CD4-positive, alpha-beta T cell treated with Interleukin-6 at 100 ng/mL for 8 hours (primary cell): ENCODE measurements around the gene TMEM185B.
"Not testable (repeated sequence)": the region's sequence is repeated elsewhere in the genome, so short reads cannot be mapped to it uniquely, and the experiment has no call there.

Source experiments
- DNase-seq: peaks from one replicate; pipeline ENCODE4 v3.0.0-alpha.2; 2020; ENCODE audit warnings: mixed read lengths, low spot score

TMEM185B gene

DNA sequence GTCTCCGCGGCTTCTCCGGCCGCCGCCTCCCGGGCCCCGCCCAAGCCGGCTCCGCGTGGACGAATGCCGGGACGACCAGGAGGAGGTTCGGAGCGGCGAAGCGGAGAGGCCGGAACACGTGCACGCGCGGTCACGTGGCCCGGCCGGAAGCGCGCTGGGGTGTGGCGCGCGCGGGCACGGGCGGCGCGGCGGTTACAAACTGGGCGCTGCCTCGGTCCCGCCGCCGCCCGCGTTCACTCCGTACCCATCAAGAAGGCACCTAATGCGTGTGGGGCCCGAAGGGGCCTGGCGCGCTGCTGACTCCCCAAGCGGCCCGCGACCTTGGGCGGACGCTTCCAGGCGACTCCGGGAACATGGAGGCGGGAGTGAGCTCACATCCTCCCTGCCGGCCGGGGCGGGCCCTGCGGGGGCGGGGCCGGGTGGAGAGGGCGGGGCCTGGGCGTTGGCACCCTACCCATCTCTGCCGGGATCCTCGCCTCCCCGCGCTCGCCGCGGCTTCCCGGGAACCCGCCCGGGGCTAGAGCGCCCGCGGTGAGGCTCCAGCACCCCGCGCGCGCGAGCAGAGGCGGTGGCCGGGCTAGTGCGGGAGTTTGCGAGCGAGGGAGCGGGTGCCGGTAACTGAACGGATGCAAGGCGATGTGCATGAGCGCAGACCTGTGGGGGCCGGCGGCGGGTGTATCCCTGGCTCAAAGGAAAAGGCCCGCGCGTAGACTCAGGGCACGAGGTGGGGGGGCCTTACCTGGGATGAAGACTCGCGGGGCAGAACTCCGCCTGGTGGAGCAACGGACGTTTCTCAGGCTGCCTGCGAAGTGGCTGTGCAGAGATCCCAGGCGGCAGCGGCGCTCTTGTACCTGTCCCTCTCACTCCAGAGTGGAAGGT lies at the start of gene TMEM185B:
Gene TMEM185B (minus strand): TSS at position 367 of the 879 bp plus-strand sequence. CDS start 424 bp downstream, outside the sequence.
- peak; percentile 87 for DNase-seq

DNA sequence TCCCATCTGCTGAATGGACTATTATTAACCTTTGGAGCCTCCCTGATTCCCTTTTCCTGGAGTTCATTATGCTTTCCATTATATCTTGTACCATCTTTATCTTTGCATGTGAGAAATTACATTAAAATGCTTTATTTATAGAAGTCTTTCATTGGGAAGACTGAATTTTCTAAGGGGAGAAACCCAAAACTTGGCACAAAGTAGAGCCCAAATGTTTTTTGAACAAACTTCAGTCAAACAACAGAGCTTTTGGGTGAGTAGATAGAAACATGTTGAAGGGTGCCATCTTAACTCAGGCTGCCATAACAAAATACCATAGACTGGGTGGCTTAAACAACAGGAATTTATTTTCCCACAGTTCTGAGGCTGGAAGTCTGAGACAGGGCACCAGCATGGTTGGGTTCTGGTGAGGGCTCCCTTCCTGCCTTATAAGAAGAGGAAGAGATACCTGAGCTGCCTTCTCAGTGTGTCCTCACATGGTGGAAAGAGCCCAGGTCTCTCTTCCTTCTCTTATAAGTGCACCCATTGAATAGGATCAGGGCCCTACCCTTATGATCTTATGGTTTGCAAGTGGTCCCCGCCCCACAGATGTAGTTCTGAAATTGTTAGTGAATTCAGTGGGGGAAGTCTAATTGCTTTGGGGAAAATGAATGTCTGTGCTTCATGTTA lies 48.6 kb upstream of the TMEM185B start:
- DNase-seq = no peak

DNA sequence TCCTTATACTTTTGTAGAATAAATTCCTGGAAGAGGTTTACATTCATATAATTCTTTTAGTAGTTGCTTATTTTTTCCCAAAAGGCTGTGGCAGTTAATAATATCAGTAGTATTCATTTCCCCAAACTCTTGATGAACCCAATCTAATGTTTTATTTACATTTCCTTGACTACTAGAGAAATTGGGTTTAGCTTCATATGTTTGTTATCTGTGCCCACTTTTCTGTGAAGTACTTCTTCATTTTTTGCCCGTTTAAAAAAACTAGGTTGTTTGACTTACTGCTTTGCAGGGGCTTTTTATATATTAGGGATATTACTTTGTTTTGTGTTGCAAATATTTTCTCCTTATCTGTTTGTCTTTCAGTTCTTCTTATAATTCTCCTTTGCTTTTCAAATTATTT lies 46.6 kb upstream of the TMEM185B start:
- no peak for DNase-seq

- DNase-seq = no peak
These were observed 46.0 kb upstream of the TMEM185B start for GRCh38 chr2:120269076-120269744.

- no peak for DNase-seq
These were observed 44.1 kb upstream of the TMEM185B start for GRCh38 chr2:120267348-120267747.

DNA sequence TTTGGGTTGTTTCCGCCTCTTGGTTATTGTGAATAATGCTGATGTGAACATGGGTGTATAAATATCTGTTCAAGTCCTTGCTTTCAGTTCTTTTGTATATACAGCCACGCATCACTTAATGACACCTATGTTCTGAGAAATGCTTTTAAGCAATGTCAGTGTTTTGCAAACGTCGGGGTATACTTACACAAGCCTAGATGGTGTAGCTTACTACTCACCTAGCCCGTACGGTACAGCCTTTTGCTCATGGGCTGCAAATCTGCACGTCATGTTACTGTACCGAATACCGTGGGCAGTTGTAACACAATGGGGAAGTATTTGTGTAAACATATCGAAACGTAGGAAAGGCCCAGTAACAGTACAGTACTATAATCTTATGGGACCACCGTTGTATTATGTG lies 41.8 kb upstream of the TMEM185B start:
- DNase-seq = no peak

DNA sequence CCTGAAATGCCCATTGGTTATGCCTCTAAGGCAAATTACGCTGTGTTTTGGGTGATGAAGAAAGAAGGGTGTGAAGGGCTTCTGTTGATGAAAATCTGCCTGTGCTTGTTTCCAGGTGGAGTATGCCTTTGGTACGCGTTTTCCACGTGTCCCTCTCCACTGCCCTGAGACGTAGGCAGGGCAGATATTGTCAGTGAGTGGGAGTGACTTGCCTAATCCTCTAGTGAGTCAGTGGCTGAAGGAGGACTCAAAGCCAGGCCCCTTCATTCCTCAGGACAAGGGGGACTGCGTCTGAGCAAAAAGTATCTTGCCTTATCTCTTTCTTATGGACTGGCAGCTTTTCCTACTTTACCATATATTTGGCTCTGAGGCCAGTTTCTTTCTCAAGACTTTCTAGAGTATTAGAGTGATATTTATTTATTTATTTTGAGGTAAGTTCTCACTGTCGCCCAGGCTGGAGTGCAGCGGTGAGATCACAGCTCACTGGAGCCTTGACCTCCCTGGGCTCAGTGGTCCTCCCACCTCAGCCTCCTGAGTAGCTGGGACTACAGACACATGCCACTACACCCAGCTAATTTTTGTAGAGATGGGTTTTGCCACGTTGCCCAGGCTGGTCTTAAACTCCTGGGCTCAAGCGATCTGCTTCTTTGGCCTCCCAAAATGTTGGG lies 39.7 kb upstream of the TMEM185B start:
- DNase-seq = no peak

DNA sequence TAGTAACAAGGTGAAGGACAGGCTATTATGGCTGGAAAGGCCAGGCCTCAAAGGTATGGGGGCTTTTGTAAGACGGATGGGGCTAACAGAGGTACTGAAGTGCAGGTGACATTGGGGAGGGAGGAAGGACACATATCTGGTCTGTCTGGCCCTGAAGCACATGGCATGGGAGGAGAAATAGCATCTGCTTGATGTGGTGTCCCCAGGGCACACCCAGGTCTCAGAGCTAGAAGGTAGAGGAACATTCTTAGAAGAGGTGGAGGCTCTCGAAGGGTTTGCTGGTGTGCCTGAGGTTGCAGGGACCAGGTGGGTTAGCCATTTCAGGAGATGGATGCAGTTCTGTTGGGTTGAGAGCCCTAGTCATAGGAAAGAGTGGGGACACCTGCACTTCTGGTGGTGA lies 39.0 kb upstream of the TMEM185B start:
- no peak for DNase-seq

DNA sequence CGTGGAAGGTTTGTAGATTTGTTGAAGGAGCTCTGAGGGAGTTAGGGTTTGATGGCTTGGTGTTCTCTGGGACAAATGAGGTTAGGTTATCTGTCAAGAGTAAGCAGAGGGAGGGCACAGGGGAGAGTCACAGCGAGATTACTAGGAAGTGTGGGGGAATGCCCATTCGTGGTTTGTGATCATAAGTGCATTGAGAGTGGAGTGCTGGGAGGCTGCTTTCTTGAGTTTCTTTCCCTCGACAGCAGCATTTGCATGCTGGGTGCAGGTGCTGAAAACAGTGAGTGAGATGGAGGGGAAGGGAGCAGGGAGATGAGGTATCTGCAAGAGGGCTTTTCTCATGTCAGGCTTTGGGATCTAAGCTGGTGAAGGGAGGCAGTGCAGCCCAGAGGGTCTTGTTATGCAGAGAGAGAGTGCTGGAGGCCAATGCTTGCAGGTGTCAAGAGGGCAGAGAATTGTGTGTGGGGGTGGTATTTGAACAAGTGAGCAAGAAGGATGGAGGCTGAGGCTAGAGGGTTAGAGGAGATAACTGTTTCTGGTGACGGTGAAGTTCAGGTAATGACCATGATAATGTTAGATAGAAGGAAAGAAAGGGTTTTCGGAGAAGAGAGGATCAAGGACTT lies 38.3 kb upstream of the TMEM185B start:
- DNase-seq = no peak

DNA sequence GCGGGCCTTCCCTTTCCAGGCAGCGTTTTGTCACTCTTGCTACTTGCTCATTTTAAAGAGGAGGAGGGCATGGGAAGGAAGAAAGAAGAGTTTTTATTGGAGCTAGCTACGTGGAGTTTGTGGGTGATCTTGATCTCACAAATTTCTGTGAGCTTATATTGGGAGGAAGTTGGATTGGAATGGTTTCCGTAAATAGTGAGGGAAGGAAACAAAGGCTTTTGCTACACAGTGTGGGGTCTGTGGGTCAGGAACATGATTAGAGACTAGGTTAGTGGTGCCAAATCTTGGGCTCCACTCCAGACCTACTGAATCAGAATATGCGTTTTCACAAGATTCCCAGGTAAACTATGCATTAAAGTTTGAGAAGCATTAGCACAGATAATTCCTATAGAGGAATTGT lies 37.5 kb upstream of the TMEM185B start:
- DNase-seq = no peak

- DNase-seq = not testable (repeated sequence)
These were observed 36.7 kb upstream of the TMEM185B start for GRCh38 chr2:120259939-120260338.

DNA sequence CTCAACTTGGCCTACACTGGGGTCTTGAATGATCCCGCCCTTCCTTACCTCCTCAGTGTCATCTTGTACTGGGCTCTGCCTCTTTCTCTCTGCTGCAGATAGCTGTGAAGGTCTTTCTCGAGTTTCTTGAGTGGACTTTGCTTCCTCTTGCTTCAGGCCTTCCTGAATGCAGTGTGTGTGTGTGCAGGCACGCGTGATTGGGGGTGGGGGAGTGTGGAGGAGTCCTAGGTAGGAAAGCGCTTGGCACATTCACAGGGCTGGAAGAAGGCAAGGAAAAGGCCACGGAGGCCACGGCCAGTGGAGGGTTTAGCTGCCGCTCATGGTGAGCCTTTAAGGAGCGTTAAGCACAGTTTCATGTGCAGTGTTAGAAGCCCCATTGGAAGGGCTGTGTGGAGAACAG lies 35.0 kb upstream of the TMEM185B start:
- no peak for DNase-seq

DNA sequence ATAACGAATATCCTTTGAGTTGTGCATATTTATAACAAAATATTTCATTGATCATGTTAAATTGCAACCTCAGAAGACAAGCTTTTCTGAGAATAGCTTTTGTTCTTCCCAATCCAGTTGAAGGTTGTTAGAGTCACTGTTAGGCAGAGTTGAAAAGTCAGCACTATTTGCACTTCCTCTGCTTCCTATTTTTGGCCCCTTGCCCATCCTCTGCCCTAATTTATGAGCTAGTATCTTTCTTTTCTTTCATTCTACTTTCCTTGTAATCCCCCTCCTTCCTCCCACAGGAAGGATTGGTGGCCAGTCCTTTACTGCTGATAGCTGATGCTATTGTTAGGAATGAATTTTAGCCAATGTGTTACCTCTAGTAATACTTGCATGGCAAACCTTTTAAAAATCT lies 34.3 kb upstream of the TMEM185B start:
- no peak for DNase-seq

DNA sequence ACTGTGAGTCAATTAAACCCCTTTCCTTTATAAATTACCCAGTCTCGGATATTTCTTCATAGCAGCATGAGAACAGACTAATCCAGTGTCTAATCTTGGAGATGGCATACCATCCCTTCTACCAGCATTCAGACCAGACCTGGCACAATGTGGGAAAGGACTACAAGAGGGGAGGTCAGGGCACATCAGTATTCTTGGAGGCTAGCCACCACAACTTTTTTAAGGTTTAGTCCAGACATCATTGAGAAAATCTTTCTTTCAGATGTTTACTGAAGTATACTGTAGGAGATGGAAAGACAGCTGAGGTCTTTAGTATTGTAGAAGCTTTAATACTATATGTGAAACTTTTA lies 33.4 kb upstream of the TMEM185B start:
- no peak for DNase-seq

DNA sequence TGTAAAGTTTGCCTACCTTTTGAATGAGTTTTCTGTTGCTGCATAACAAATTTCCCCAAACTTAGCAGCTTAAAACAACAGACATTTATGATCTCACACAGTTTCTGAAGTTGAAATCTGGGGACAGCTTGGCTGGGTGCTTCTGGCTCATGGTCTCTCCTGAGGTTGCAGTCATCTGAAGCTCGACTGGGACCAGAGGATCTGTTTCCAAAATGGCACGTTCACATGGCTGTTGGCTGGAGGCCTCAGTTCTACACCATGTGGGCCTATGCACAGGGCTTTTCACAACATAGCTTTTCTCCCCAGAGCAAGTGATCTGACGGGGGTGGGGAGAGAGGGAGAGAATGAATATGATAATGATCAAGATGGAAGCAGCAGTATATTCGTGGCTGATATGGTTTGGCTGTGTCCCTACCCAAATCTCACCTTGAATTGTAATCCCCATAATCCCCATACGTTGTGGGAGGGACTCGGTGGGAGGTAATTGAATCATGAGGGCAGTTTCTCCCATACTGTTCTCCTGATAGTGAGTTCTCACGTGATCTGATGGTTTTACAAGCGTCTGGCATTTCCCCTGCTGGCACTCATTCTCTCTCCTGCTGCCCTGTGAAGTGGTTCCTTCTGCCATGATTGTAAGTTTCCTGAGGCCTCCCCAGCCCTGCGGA lies 32.9 kb upstream of the TMEM185B start:
- DNase-seq = no peak

GRCh38 chr2:120255071-120255470 lies 31.9 kb upstream of the TMEM185B start:
- DNase-seq = no peak

GRCh38 chr2:120254178-120254577 lies 31.0 kb upstream of the TMEM185B start:
- DNase-seq = no peak

GRCh38 chr2:120253021-120253882 lies 30.1 kb upstream of the TMEM185B start:
- peak; percentile 29 for DNase-seq

- DNase-seq = peak; percentile 98
These were observed 29.2 kb upstream of the TMEM185B start, which contains the start of gene RALB for GRCh38 chr2:120252225-120253020. Gene RALB, plus strand, starts transcription at chr2:120252852. Its CDS starts 25,813 bp downstream, at chr2:120278665.

- no peak for DNase-seq
These were observed 28.7 kb upstream of the TMEM185B start for GRCh38 chr2:120251880-120252224.
